HG03457 (cell line): ENCODE data around the gene COQ4.
"Not testable (repeated sequence)": the region's sequence is repeated elsewhere in the genome, so short reads cannot be mapped to it uniquely, and the experiment has no call there.

Source experiments
- ATAC-seq: cut with Tn5 transposase; IDR thresholded peaks from one replicate; pipeline ENCODE4 v1.9.1; 2021; ENCODE audit warnings: moderate number of reproducible peaks; ENCODE audit not compliant: unreplicated experiment

COQ4 gene

GRCh38 chr9:128322404-128323211 is at the start of gene COQ4, which contains the start of gene TRUB2:
Gene COQ4 (plus strand): TSS chr9:128322839. CDS start chr9:128322859, 20 bp downstream.
Gene TRUB2 (minus strand): TSS chr9:128322447. CDS start chr9:128322408, 39 bp downstream.
- ATAC-seq, result peak; percentile 60

- no peak for ATAC-seq
Measured at GRCh38 chr9:128274245-128274644, 48.4 kb upstream of the COQ4 start.

DNA sequence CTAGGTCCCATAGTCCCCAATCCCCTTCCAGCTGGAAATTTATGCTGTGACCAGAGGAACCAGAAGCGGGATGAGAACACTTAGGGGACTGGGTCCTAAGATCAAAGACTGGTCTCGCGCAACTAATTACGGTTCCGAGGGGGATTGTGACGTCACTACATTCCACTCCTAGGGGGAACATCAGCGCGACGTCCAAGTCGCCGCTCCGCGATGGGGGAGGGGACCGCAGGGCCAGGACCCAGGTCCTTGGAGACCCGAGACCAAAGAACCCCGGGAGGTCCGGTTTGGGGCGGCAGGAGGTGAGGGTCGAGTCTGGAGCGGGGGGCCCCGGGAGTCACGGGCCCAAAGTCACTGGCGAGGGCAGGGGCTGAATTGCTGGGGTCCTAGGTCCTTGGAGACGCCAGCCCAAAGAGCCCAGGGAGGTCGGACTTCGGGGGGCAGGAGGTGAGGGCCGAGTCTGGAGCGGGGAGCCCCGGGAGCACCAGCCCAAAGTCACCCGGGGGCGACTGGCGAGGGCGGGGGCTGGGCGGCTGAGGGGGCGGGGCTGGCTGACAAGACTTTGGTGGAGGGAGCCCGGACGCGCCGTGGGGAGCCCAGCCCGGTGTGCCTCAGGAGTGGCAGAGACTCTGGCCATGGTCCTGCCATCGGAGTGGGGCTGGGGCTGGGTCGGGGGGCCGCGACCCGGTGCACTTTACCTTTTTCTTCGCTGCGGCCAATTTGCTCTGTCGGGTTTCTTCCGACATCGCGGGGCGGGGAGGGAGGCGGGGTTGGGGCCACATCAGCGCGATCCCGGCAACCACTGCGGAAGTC is 47.2 kb upstream of the COQ4 start, which contains the start of gene GOLGA2:
TSS of gene GOLGA2 (minus strand) at position 810 of the 810 bp plus-strand sequence. CDS start at position 779, 31 bp downstream.
- ATAC-seq, result peak; percentile 32

DNA sequence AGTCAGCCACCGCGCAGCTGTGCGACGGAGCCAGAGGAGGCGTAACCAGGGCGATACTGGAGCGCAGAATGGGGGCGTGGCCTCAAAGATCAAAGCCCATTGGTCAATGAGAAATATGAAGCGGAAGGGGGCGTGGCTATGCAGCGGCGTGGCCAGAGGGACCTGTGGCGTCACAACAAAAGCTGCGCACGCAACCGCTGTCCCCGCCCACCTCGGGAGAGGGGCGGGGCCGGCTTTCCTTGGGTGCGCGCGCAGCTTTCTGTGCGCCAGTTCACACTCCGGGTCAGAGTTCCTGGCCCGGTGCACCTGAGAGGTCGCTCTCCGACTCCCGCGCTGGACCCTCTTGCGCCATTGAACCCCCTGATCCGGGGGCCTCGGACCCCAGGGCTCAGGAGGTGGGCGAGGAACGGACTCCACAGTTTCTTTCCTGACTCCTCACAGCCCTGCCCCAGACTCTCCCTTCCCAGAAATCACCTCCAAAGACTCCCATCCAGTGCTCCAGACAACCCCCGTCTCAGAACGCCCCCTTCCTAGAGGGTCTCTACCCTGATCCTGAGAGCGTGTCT is 46.5 kb upstream of the COQ4 start, which contains the start of gene SWI5:
TSS of gene SWI5 (plus strand) at position 269 of the 566 bp plus-strand sequence.
- peak; percentile 90 for ATAC-seq

DNA sequence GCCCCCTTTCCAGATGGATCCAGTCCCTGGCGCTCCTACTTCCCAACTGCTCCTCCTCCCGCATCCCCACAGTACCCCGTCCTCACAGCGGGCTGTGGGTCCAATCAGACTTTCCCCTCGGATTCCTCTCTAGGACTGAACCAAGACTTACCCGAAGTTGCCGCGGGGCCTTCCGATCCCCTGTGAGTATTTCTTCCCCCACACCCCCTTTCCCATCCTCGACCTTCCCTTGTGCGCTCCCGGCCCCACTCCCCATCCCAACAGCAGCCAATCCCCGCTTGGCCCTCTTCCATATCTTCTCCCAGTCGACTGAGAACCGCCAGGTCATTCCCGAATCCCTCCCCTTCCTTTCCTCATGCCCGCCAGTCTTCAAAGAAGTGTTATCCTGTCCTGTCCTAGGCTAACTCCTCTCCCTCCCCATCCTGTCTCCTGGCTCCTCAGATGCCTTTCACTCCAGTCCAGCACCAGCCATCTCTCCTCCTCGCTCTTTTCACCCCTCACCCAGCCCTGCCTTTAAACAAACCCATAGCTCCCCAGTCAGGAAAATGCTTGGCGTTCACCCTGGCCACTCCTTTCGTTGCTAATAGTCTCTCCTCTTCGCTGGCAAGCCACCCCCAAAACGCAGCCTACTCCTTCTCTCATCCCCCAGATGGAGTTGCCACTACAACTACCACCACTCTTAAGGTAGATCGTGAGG is 45.9 kb upstream of the COQ4 start:
- no peak for ATAC-seq

DNA sequence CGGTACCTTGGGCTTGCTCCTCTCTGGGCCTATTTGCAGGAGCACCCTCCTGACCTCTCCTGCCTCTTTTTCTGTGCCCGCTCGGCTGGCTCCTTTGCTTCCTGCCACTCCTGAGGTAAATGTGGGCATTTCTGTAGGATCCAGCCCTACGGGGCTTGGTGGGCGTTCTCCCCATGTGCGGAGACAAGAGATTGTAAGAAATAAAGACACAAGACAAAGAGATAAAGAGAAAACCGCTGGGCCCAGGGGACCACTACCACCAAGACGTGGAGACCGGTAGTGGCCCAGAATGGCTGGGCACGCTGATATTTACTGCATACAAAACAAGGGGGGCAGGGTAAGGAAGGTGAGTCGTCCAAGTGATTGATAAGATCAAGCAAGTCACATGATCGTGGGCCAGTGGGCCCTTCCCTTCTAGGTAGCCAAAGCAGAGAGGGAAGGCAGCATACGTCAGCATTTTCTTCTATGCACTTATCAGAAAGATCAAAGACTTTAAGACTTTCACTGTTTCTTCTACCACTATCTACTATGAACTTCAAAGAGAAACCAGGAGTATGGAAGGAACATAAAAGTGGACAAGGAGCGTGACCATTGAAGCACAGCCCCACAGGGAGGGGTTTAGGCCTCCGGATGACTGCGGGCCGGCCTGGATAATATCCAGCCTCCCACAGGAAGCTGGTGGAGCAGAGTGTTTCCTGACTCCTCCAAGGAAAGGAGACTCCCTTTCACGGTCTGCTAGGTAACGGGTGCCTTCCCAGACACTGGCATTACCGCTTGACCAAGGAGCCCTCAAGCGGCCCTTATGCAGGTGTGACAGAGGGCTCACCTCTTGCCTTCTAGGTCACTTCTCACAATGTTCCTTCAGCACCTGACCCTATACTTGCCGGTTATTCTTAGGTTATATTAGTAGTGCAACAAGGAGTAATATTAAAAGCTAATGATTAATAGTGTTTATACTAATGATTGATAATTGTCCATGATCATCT is 43.3 kb upstream of the COQ4 start:
- ATAC-seq, result not testable (repeated sequence)

DNA sequence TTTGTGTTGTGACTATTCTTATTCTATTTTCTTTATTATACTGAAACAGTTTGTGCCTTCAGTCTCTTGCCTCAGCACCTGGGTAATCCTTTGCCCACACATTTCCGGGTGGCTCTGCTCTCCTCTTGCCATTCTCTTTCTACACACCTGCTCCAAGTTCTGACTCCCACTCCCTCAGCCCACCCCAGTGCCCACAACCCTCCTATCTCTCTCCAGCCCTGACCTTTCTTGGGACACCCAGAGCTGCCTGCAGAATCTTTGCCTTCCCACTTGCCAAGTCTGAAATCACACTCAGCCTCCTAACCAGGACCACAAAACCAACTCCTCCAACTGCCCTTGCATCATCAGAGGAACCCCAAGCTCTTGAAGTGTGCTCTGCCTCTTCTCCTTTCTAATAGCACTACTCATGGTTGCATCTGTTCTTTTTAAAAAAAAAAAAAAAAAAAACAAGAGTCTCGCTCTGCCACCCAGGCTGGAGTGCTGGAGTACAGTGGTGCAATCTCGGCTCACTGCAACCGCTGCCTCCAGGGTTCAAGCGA is 42.5 kb upstream of the COQ4 start:
- no peak for ATAC-seq

DNA sequence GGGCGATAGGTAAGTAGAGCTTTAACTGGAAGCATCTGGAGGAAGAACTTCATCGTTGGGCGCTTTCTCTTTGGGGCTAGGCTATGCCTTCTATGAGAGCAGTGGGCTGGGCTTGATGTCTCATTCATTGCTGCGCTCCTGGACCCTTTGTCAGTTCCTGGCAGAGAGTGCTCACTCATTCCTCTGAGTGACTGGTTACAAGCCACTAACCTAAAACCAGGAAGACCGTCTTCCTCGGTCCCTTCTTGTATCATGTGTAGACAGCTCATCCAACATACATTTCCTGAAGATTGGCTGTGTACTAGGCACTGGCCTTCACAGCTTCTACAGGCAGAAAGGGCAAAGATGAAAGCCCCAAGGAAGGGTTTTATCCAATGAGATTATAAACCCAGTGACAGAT is 40.1 kb upstream of the COQ4 start:
- ATAC-seq, result no peak

GRCh38 chr9:128285033-128285784 is 37.4 kb upstream of the COQ4 start:
- ATAC-seq, result no peak

DNA sequence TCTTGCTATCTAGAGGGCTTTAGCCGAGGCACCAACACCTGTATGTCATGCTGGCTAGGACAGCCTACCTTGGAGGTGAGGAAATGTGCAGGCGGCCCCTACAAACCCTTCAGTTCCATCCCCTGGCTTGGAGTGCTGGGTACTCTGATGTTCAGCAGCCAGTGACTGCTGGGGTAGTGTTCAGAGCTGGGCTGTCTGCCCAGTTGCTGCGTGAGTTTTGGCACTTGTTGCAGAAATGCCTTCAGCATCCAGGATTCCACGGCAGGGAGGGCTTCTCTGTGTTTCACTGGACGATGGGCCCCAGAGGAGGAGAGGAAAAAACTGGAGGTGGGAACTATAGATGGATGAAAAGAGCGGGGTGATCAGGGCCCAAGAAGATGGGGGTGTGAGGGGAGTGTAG is 36.2 kb upstream of the COQ4 start:
- ATAC-seq, result no peak

DNA sequence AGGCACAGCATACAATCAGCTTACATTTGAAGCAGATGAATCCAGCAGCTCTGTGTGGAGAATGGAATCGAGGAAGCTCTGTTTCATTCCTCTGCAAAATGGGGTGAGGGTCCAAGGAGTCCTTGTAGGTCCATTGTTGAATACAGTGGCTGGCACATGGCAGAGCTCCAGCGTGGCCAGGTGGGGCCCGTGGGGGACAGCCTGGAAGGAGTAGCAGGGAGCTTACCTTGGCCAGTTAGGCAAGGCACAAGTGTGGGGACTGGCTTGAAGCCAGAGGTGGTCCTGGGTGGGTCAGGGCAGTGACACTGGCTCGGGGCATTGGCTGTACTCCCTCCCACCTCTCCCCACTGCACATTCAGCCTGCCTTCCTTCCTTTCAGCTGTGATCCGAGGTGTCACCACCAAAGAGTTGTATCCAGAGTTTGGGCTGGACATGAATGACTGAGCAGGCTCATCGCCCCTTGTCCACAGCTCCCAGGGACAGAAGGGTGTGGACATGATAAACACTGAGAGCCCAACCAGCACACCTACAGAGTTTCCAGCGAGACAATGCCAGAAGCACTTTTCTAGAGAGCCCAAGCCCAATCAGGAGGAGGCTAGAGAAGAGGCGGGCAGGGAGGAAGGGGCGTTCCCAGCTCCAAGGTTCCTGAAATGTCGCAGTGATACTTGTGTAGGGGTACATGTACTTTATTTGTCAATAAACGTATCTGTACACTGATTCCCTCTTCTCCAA is 34.2 kb upstream of the COQ4 start:
- no peak for ATAC-seq

DNA sequence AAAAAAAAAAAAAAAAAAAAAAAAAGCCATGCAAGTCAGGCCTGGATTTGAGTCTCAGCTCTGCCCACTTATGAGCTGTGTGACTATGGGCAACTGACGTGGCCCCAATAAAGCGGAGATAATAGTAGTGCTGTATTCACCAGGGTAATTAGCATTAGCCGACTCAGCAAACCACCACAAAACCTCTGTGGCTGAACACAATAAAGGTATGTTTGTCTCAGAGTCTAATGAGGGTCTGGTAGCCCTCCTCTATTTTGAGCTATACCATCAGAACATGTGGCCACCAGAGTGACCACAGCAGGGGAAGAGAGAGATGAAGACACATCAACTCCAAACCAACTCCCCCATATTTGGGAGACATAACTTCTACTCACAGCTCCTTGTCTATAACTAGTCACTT is 30.6 kb upstream of the COQ4 start:
- no peak for ATAC-seq

DNA sequence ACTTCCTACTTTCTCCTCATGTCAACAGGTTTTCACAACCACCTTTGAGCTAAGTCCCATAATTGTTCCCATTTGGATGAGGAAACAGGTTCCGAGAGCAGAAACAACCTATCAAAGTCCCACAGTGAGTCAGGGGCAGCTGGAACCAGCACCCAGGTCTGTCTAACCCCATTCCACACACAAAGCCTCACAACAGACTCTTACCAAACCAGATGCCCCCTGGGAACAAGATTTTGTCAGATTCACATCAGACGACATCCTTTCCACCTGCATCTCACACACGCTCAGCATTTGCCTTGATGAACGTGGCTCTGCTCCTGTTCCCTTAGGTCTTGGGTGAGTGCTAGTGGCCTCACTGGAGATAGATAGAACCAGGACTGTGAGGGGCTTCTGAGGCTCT is 29.5 kb upstream of the COQ4 start:
- no peak for ATAC-seq

DNA sequence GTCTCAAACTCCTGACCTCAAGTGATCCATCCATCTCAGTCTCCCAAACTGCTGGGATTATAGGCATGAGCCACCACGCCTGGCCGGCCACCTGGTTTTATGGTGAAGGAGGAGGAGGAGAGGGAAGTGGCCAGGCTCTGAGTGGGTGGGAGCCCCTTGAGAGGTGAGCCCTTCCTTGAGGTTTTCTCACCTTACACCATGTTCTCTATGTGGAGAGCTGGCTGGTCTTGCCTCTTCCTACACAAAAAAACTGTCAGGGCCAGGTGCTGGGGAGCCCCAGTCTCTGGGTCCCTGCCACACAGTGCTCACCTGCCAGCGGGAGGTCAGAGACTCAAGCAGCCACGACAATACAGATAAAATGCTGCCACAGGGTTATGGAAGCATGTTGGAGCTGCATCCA is 28.5 kb upstream of the COQ4 start:
- ATAC-seq, result no peak

DNA sequence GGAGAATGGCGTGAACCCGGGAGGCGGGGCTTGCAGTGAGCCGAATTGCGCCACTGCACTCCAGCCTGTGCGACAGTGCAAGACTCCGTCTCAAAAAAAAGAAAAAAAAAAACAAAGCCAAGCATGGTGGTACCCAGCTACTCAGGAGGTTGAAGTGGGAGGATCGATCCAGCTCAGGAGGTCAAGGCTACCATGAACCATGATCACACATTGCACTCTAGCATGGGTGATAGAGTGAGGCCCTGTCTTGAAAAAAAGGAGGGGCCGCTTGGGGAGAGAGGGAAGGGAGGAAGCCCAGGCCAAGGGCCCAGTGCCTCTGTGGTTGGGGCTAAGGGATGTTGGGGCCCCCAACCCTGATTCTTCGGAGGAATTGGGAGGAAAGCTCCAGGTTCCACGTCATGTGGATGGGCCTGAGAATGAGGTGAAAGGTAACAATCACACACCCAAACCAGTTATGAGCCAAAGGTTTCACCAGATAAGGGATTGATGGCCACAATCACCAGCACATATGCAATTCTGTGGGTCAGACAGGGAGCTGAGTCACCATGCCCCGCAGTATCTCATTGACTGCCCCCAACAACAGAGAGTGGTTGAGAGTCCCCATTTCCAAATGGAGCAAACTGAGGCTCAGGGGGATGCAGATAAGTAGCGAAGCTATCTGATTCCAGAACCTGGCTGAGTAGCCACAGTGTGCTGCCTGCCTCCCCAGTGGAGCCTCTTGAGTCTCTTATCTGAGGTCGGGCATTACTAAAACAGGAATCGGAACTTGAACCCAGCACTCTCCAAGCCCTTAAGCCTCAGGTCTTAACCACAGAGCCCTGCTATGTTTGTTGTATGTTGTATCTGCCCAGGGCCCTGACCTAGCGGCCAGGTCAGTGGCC is 26.1 kb upstream of the COQ4 start:
- no peak for ATAC-seq

- no peak for ATAC-seq
Measured at GRCh38 chr9:128297221-128297773, 25.3 kb upstream of the COQ4 start.
